Myocyte (in vitro differentiated cells): Measurements from ENCODE around the gene APLF. TPM values are rescaled to one million over a fixed set of nuclear protein-coding genes. Genes with fewer than 3 reads are reported as not detected.

Source experiments
- total RNA-seq: library from RNA; depleted of rRNA; stranded (reverse); fragments of >200 nt; gene quantifications from 2 replicates; pipeline ENCODE4 v1.2.3, GENCODE V29; 2014

APLF gene
- total RNA-seq, 1 donor from 2014 or later, result 5.3 TPM

Other genes starting within 250 kb of the APLF start
- gene PPP3R1, start 215.1 kb upstream of the APLF start, total RNA-seq, result 24.5 and 28.0 TPM in 2 replicates
- 5.4 and 7.6 TPM in 2 replicates for gene CNRIP1, start 147.6 kb upstream of the APLF start, total RNA-seq
- not detected in 2 replicates for gene PLEK, start 102.3 kb upstream of the APLF start, total RNA-seq
- gene FBXO48, start 291 bp upstream of the APLF start, total RNA-seq, result 0.83 and 1.0 TPM in 2 replicates
- gene PROKR1, start 176.0 kb downstream of the APLF start, total RNA-seq, result not detected in 2 replicates